HG03439 (cell line): ENCODE data around the gene MRPL33.
A peak's percentile ranks its signal among the peaks of the same experiment; 100 is the strongest.

Source experiments
- ATAC-seq: cut with Tn5 transposase; IDR thresholded peaks from one replicate; pipeline ENCODE4 v1.9.1; 2021; ENCODE audit warnings: mild to moderate bottlenecking, moderate library complexity; ENCODE audit not compliant: unreplicated experiment

The MRPL33 gene

DNA sequence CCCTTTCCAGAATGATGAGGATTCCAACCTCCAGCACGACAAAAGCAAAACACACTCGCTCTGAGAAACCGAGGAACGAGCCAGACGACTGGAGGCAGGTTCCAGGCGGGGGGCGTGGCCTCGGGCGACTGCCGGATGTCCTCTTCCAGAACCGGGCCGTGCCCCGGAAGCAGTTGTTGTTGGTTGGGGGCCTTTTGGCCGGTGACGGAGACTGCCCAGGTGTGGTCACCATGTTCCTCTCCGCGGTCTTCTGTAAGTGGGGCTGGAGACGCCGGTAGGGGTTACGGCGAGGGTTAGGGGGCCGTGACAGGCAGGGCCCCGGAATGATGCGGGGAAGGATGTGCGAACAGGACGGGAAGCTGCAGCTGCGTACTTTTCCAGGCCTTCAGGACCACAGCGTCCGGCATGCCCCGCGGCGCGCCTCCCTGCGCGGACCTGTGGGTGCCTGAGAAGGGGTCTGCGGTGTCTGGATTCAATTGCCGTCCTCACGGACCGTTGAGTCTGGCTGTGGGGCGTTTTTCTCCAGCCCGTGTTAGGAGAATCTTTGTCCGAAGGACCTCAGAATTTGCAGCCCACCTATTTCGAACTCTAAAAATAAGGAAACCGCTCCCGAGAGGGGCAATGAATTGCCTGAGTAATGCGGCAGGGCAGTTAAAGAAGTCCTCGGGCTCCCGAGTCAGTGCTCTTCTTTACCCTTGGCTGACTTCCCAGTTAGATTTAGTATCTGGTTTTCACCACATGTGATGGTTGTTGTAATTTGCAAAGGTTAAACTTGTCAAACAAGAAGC lies at the start of gene MRPL33:
MRPL33 (plus strand) TSS at position 172 of the 788 bp plus-strand sequence; CDS start at position 231, 59 bp downstream.
- ATAC-seq: peak; percentile 96

DNA sequence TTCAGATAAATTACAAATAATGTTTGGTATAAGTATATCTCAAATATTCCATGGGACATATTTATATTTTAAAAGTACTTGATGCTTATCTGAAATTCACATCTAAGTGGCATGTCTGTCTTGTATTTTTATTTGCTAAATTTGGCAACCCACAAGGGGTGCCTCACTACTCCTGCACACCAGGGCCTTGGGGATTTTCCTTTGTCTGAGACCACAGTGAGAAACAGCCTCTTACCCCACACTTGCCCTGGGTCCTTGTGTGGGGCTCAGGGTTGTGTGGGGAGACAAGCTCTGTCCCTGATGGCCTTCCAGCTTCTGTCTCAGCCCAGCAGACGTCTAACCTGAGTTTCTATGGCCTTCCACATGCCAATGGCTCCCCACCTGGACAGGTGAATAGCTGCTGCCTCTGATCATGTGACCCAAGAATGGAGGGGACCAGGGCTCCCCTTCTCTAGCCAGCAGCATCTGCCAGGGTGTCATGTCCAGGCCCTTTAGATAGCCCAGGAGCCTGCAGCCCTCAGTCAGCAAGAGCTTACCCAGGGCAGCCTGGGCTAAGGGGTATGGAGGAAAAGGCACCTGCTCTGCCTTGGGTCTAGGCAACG lies 49.5 kb upstream of the MRPL33 start:
- no peak for ATAC-seq

DNA sequence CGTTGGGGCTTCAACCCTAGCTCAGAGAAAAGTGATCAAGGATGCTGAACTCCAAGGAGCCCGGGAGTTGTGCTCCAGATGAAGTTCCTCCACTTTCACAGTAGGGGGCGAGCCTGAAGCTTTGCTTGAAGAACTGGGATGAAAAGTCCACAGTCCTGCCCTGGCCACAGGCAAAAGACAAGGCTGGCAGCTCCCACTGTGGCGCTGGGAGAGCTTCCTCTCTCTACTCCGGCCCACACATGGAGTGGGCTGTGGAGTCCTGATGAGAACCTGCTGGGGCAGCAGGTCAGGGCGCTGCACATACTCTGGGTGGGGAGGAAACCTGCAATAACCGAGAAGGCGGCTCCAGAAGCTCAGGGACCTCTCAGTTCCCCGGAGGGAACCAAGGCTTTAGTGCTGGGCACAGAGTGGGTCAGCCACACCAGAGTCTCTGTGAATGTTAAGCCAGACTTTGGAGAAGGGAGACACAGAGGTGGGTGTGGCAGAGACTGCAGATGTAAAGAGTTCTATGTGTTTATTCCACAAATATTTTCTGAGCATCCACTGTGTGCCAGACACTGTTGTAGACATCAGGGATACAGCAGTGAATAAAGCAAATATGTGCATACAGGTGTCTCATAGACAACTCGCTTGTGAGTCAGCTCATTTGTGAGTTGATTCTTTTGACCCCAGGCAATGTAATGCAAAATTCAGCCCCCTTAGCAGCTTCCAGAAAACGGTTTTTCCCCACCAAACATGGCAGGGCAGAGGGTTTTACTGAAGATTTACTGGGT lies 48.0 kb upstream of the MRPL33 start:
- ATAC-seq: no peak

DNA sequence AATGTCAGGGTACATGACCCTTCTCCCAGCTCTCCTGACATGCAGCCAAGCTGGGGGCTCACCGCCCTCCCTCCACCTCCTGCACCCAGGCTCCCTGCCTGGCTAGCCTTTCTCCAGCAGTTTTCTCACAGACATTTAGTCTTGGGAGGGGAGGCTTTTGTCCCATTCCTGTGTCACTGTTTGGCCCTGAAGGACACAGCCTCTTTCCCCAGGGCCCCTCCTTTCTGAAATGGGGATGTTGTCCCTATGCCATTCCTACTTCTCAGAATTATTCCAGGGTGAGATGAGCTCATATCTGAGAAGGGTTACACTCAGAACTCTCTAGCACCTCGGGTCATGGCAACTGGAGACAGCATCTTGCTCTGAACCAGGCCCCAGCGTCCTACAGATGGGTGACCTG lies 47.3 kb upstream of the MRPL33 start:
- no peak for ATAC-seq

DNA sequence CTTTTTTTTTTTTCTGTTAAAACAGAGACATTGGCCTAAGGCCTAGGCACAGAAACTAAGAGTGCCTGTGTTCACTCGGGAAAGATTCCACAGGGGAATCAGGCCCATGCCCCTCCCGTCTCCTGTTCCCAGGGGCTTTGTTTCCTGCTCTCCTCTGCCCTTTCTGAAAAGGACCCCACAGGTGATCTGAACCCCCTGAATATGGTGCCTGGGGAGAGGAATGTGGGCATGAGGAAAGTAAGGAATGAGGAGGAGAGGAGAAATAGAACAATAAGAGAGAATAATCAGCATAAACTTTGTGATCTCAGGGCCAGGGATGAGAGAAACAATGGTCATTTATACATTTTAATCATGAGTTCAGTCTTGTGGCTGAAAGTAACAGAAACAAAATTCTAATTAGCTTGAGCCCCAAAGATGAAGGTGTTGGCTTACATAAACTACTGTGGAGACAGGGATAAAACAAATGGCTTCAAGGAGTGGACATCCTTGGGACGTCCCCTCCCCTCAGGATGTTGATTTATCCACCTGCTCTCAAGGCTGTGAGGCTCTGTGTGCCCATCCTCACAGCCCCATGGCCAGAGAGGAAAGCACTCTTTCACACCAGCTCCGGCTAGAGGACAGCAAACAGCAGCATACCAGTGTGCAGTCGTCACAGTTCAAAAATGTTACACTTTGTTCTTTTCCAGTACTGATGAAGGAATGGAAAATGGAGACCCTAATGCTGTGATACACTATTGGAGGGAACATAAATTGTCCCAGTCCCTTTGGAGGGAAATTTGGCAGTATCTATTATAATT lies 46.4 kb upstream of the MRPL33 start:
- no peak for ATAC-seq

DNA sequence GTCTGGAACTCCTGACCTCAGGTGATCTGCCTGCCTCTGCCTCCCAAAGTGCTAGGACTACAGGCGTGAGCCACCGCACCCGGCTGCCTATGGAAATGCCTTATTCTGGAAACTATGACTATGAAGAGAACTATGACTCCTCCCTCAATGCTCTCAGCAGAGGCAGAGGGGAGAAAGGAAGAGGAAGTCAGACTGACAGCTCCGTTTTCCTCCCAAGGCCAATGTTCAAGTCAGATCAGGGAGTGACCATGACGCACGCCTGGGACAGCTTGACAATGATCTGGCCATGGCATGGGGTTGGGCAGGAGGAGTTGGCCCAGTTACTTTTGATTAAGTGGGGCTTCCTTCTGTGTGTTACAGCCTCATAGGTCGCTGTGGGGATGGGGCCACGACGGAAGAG lies 44.3 kb upstream of the MRPL33 start:
- no peak for ATAC-seq

DNA sequence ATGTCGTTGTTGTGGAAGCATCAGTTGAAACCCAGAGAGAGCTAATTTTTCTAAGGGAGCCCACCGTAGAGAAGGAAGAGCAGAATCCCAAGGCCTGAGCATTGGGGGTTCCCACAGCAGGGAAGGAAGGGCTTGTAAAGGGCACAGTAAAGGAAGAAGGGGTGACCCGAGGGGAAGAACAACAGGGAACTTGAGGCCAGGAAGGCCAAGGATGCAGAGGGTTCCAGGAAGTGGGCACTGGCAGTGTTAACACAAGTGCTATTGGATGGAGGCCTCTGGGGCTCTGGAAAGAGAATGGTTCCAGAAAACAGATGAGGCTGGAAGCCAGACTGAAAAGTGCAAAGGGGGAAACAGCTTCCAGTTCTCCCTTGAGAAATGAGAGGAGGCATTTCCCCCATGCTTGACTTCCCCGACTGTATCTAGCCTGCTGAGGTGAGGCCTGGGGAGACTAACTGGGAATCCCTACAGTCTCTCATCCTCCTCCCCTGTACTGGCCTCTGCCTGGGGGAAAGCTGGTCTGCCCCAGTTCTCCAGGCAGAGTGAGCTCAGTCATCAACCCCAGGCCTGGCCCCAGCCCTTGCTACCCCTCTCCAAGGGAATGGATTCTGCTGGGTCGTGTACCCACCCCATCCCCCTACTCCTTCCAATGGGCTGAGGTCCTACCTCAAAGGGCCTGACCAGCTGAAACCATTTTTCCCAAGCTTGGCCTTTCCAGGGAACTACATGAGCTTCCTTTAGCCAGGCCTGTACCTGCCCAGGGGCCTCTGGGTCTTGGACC lies 43.2 kb upstream of the MRPL33 start:
- ATAC-seq: no peak

DNA sequence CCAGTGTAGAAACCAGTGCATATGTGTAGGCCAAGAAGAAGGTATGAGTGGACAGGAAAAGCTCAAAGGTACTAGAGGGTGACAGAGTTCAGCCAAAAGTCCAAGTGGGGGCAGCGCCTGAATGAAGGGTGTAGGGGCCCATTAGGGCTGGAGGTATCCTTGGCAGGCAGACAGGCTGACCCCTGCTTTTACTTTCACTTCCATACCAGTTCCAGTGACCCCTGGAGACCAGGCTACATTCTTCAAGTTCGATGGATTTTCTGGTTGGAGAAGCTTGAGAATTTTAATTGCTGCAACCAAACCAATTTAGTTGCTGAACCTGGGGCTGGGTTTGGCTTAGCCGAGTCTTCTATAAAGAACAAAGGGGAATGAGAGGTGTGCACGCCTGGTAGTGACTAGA lies 42.3 kb upstream of the MRPL33 start:
- ATAC-seq: no peak

DNA sequence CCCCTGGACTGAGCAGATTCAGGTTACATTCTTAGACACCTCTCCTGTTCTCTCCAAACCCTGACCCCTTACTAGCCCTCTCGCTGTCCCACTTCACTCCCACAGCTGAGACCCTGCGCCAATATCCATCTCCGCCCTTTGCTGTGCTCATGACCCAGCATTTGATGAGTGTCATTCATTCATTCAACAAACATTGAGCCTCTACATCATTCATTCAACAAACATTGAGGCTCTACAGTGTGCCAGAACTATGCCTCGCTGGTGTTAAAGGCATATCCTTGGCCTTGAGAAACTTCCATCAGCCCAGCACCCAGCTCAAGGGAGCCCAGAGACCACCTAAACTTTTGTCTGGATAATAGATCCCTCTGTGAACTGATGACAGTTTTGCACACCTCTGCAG lies 41.9 kb upstream of the MRPL33 start:
- ATAC-seq: no peak

DNA sequence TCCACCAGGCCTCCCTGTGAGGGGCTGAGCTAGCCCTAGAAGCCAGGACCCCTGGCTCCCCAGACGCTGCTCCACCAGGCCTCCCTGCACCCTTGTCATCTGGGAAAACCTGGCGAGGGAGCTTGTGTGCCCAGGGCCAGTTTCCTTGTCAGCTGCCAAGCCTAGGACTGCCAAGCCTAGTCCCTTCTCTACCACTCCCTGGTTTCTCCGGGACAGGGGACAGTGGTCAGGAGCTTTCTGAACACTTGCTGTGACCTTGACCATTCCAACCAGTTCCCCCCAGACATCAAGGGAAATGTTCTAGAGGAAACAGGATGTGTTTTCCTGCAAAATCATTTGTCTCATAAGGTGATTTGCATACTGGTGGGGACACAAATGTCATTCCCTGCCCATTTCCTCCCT lies 41.3 kb upstream of the MRPL33 start:
- no peak for ATAC-seq

DNA sequence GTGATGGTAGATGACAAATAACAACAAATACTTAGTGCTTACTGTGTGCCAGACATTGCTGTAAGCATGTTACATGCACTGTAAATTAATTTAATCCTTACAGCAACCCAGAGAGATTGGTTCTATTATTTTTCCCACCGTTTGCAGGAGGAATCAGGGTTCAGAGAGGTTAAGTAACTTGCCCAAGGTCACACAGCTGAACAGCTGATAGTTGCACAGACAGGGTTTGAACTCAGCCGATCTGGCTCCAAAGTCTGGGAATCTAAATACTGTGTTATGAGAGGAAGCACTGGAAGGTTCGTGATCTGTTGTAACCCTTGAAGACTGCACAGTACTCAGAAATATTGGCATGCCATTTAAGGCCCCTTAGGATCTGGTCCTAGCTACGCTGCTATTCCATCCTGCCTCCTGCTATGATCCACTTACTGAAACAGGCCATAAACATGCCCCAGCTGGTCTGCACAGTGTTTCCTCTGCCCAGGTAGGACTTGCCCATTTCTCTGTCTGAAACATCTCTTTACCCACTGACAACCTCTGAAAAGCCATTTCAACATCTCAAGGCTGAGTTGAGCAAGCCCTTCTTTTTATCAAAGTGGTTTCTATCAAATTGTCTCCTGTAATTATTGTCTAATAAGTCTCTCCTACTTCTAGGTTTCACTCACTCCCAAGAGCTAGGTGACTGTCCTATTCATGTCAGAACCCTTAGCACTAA lies 40.4 kb upstream of the MRPL33 start:
- no peak for ATAC-seq

DNA sequence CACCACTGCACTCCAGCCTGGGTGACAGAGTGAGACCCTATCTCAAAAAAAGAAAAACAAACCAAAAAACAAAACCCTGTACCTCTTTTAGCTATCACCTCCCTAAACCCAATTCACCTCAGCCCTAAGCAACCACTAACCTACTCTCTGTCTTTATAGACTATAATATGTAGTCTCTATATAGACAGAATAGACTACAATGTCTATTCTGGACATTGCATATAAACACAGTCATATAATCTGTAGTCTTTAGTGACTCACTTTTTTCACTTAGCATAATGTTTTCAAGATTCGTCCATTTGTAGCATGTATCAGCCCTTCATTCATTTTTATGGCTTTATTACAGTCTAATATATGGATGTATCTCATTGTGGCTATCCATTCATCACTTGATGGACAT lies 37.2 kb upstream of the MRPL33 start:
- no peak for ATAC-seq

DNA sequence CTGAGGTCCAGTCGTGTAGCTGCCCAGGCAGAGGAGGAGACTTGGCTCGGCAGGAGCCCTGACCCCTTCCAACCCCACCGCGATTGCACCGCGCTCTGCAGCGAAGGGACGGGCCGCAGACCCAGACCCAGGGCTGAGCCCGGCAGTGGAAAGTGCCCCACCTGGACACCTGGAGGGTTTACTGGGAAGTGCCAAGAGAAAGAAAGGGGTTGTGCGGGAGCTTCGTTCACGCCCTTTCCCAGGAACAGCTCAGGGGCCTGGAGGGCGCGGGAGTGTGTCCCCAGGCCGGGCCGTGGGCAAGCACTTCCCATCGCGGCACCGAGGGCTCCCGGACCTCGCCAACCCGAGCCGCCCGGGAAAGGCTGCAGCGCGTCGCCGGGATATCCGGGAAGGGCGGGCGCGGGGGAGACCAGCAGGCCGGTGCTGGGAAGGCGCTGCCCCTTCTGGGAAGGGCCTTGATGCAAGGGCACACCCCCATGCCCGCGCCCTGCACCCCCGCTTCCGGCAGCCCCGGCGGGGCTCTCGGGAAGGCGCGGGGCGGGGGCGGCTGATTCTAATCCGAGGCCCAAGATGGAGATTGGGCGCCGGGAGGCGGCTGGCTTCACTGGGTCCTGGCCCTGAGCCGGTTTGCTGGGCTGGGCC lies 36.1 kb upstream of the MRPL33 start:
- ATAC-seq: no peak

DNA sequence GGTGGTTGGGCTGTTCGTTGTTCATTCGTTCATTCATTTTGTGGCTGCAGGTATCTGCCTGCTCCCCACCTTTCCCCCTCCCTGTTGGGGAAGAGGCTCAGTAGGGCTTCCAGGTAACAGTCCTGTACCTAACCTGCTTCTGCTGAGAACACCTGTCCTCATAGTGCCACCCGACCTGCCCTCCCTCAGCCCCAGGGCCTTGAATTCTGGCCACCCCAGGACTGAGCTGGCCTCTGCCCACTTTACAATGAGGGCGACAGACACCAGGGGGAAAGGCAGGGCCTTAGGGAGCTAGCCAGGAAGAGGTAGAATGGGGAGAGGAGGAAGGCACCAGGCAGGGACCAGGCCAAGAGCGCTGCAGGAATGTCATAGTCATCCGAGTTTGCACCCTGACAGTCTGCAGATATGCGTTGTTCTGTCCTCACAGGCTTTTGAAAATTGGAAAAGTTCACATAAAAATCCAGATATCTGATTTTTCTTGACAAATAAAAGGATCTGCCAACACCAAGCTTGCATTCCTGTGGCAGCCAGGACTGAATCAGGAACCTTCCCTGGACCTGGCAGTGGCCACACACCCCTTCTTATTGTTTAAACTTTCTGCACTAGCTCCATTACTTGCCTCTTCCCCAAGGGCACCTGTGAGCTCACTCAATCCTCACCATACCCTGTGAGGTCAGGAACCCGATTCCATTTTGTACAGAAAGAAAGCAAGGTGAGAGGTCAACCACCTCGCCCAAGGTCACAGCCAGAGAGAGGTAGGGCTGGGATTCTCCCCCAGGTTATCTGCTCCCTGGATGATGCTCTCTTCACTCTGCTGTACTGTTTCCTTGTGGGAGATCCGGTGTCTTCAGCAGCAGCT lies 35.3 kb upstream of the MRPL33 start:
- no peak for ATAC-seq

DNA sequence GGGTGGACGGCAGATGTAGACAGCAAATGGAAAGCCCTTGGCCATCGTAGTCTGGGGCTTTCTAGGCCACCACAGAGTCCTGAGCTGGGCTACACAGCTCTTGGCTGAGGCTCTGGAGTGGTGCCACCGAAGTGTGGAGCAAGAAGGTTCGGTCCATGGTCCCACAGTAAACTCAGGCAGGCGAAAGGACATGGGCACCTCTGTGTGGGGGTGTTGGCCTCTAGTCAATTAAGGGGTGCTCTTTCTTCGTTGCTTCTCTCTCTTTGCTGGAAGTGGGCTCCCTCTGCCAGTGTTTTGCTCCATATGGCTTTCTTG lies 34.7 kb upstream of the MRPL33 start:
- no peak for ATAC-seq

DNA sequence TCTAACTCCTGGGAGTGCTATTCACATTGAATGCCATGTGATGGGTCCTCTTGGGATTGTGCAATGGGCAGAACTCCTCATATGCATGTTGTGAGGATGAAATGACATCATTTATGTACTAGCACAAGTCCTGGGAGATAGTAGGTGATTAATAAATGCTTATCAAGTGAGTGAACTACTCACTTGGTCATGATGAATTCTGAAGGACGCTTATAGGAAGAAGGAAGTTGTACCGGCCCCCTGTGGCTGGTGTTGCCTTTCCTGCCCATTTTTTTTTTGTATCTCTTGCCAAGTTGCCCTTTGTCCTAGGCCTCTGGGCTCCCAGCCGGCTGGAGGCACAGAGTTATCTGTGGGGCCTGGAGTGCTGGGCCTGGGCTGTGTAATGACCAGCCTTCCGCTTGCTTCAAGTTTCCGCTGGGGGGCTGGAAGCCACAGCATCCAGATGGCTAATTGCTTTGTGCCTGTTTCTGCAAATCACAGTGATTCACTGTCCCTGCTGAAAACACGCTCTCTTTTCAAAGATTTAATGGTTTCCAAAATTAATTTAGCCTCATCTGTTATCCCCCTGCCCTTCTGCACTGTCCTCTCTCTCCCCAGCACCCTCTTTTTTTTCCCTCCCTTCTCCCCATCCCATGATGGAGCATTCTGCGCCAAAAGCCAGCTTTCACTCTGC lies 33.7 kb upstream of the MRPL33 start:
- ATAC-seq: no peak

DNA sequence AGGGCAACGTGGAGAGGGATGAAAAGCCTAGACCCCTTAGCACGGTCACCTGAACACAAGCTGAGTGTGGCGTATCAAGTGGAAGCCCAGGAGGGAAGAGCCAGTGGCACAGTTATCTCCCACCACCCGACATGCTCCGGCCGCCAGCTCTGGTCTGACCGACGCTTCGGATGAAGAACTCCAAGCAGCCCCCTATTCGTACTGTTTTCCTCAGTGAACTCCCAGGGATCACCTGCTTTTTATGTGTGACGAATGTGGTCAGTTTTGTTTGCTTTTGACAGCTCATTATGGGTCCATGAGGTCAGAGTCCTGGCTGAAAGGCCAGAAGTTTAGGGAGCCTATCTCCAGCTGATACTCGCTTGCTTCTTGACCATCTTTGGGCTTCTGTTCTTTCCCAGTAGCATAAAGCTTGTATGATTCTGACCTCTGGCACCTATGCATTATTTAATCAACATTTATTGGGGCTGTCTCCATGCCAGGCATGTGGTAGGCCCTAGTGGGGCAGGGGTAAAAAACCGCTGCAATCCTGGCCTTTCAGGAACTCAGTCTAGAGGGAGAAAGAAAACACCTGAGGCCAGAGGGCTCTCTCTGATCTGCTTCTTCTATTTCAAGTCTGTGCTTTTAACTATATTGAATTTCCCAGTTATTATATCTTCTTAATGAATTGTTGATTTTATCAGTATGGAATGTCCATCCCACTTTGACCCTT lies 33.0 kb upstream of the MRPL33 start:
- ATAC-seq: no peak

DNA sequence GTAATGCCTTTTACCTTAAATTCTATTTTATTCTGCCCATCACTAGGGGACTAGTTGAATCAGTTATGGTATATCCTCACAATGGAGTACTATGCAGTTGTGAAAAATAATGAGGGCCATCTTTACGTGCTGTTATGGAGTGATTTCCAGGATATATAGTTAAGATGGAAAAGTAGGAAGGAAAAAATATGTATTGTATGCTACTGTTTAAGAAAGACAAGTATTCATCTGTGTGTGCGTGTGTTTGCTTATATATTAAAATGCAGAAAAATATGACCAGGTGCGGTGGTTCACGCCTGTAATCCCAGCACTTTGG lies 32.5 kb upstream of the MRPL33 start:
- no peak for ATAC-seq
